Measurements from ENCODE around the gene LAMTOR5.
A peak's percentile ranks its signal among the peaks of the same experiment; 100 is the strongest.
"Not testable (repeated sequence)": the region's sequence is repeated elsewhere in the genome, so short reads cannot be mapped to it uniquely, and the experiment has no call there.

LAMTOR5 gene

DNA sequence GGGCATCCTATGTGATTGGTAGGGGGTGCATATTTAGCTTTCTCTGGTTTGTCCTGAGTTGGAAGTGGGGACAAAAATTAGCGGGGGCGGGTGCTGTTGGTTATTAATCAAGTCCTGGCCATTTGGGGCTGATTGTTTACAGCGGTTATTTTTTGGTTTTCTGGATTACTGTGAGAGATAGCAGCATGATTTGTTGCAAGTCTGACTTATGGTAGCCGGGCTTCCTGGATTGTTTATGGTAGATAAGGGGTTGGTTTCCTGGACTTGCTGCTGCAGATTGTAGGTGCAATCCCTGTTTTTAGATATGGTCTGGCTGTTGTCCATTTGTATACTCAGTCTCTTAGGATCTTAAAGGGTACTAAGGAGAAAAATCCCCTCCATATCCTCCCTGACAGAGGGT lies 31.4 kb upstream of the LAMTOR5 start:
- no peak for DNase-seq (ENCODE audit: low read depth, low spot score)
- H3K4me3 ChIP-seq (ENCODE audit: low read depth, low read length): no peak overlapping the region
- in situ Hi-C loops (cut with HindIII; ENCODE audit: low sequenced_read_pairs): no loop called here
- TF ChIP-seq, protein P1, sequence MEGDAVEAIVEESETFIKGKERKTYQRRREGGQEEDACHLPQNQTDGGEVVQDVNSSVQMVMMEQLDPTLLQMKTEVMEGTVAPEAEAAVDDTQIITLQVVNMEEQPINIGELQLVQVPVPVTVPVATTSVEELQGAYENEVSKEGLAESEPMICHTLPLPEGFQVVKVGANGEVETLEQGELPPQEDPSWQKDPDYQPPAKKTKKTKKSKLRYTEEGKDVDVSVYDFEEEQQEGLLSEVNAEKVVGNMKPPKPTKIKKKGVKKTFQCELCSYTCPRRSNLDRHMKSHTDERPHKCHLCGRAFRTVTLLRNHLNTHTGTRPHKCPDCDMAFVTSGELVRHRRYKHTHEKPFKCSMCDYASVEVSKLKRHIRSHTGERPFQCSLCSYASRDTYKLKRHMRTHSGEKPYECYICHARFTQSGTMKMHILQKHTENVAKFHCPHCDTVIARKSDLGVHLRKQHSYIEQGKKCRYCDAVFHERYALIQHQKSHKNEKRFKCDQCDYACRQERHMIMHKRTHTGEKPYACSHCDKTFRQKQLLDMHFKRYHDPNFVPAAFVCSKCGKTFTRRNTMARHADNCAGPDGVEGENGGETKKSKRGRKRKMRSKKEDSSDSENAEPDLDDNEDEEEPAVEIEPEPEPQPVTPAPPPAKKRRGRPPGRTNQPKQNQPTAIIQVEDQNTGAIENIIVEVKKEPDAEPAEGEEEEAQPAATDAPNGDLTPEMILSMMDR (IDR thresholded peaks at IDR 0.05; ENCODE audit: low read depth, low read length): no peak

DNA sequence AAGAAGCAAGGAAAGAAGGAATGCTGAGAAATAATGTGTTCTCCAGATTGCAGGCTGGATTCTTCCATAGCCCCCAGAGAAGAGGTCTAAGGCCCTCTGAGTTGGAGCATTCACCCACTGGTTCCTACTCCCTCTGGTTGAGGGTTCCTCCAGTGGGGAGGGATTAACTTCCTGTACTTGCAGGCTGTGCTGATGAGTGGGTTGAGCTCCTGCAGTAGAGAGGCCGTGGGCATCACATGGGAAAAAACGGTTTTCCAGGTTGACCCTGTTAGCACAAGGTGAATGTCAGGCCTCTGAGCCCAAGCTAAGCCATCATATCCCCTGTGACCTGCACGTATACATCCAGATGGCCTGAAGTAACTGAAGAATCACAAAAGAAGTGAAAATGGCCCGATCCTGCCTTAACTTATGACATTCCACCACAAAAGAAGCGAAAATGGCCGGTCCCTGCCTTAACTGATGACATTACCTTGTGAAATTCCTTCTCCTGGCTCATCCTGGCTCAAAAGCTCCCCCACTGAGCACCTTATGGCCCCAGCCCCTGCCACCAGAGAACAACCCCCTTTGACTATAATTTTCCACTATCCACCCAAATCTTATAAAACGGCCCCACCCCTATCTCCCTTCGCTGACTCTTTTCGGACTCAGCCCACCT lies 30.3 kb upstream of the LAMTOR5 start:
- DNase-seq (ENCODE audit: low read depth, low spot score); H3K4me3 ChIP-seq (ENCODE audit: low read depth, low read length); in situ Hi-C loops (cut with HindIII; ENCODE audit: low sequenced_read_pairs): not testable (repeated sequence)

- DNase-seq (ENCODE audit: low read depth, low spot score): no peak
- in situ Hi-C loops (cut with HindIII; ENCODE audit: low sequenced_read_pairs): no loop called here
- no peak overlapping the region for H3K4me3 ChIP-seq (ENCODE audit: low read depth, low read length)
- TF ChIP-seq, protein P1 (IDR thresholded peaks at IDR 0.05; ENCODE audit: low read depth, low read length): no peak
Measured at GRCh38 chr1:110436635-110437034, 29.1 kb upstream of the LAMTOR5 start.

- in situ Hi-C loops (cut with HindIII; ENCODE audit: low sequenced_read_pairs): no loop called here
- TF ChIP-seq, protein P1 (IDR thresholded peaks at IDR 0.05; ENCODE audit: low read depth, low read length): no peak
- no peak for DNase-seq (ENCODE audit: low read depth, low spot score)
Measured at GRCh38 chr1:110434946-110435345, 27.5 kb upstream of the LAMTOR5 start.

DNA sequence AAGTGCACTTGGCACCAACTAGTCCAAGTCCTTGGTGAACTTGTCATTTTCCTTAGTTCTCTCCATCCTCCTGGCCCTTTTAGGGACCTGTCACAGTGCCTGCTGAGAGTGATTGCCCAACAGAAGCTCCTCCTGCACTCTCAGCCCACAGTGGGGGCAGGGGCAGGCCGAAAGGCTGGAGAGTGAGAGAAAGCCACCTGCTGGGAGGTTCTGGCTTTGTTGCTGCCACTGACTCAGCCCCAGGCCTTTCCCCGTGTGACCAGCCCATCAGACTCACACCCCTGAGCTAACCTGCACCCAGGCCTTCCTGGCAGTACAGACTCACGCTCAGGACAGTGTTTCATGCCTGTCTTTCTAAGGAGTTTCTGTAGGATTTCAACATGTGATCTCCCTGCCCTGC lies 26.3 kb upstream of the LAMTOR5 start:
- no peak overlapping the region for H3K4me3 ChIP-seq (ENCODE audit: low read depth, low read length)
- in situ Hi-C loops (cut with HindIII; ENCODE audit: low sequenced_read_pairs): no loop called here
- TF ChIP-seq, protein P1 (IDR thresholded peaks at IDR 0.05; ENCODE audit: low read depth, low read length): no peak
- peak; percentile 12 for DNase-seq (ENCODE audit: low read depth, low spot score)

More at GRCh38 chr1:110434946-110435345, 27.5 kb upstream of the LAMTOR5 start:
- H3K4me3 ChIP-seq (ENCODE audit: low read depth, low read length): no peak overlapping the region

DNA sequence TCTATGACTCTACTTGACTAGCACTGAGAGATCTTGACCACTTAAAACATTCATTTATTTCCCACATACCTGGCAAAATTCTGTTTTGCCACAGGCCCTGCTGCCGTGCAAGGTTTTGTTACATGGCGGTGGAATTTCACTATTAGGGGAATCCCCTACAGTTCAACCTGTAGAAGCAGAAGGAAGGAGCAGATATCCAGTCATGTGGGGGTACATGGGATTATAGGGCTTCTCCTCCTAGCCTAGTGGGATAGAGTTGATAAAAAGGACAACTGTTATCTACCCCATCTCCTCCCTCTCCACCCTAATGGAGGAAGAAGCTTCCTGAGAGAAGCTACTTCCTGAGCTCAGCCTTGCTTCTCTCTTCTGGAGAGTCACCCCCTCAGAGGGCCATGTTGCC lies 25.7 kb upstream of the LAMTOR5 start:
- in situ Hi-C loops (cut with HindIII; ENCODE audit: low sequenced_read_pairs): no loop called here
- TF ChIP-seq, protein P1 (IDR thresholded peaks at IDR 0.05; ENCODE audit: low read depth, low read length): no peak
- no peak overlapping the region for H3K4me3 ChIP-seq (ENCODE audit: low read depth, low read length)
- DNase-seq (ENCODE audit: low read depth, low spot score): no peak

DNA sequence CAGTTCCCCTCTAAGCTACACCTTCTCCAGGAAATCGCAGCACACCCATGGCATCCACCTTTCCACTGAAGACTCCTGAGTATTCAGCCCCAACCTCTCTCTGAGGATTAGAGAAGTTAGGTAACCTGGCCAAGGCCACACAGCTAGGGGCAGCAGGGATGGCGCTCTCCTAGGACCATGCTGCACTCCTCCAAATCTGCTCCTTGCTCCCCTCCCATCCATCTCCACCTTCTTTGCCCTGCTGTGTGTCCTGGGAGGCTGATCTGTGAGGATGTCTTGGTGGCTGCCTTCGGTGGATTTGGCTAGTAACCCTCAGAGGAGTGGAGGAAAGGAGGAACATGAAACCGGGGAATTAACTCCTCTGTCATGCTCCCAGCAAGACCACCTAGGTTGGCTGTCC lies 23.4 kb upstream of the LAMTOR5 start:
- no peak for DNase-seq (ENCODE audit: low read depth, low spot score)
- in situ Hi-C loops (cut with HindIII; ENCODE audit: low sequenced_read_pairs): no loop called here
- no peak overlapping the region for H3K4me3 ChIP-seq (ENCODE audit: low read depth, low read length)
- TF ChIP-seq, protein P1 (IDR thresholded peaks at IDR 0.05; ENCODE audit: low read depth, low read length): no peak

Data from astrocyte of the spinal cord (primary cell).